ENCODE data around the gene DTNBP1.

Gene DTNBP1

DNA sequence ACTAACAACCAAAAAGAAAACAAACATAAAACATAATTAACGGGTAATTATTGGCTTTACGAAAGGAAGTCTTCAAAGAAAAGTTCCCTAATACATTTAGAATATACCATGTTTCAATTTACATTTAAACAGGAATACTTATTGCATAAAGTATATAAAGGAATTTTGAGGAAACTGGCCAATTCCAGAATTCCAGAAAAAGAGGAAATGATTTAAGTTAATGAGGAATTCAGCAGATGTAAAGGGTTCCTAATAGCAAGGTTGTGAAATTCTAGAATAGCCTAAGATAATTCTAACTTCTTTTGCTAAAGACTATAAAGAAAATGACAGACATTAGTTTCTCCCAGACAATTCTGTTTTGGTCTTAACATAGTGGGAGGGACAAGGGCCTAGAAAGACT, 35.0 kb downstream of the DTNBP1 start:
- no peak overlapping the region for H3K56ac ChIP-seq (ENCODE audit: low read length)
- no peak overlapping the region for H3K4me2 ChIP-seq (ENCODE audit: low read length)
- H2BK120ac ChIP-seq (ENCODE audit: low read depth, low read length) = no peak overlapping the region
- no peaks in the 10 kb centered on the region for H3K27me3 ChIP-seq (ENCODE audit: insufficient read depth, low read length, poor library complexity)
- H3K4me3 ChIP-seq (ENCODE audit: low read length) = no peak overlapping the region
- no peak for DNase-seq
- H3K36me3 ChIP-seq (ENCODE audit: control insufficient read depth, insufficient read depth, low read length) = no peaks in the 10 kb centered on the region
- no peak overlapping the region for H4K5ac ChIP-seq (ENCODE audit: low read length)
- H3K79me1 ChIP-seq (ENCODE audit: low read length) = no peaks in the 10 kb centered on the region
- H3K4me1 ChIP-seq (ENCODE audit: control insufficient read depth, low read depth, low read length) = no peaks in the 10 kb centered on the region
- H3K79me2 ChIP-seq (ENCODE audit: control insufficient read depth, insufficient read depth, low read length) = no peaks in the 10 kb centered on the region
- H2BK5ac ChIP-seq (ENCODE audit: low read length) = no peak overlapping the region
- H3K9ac ChIP-seq (ENCODE audit: low read length) = no peak overlapping the region
- H4K8ac ChIP-seq (ENCODE audit: low read depth, low read length) = no peak overlapping the region
- no peak overlapping the region for H3K23ac ChIP-seq (ENCODE audit: low read length)
- no peak overlapping the region for H3K27ac ChIP-seq (ENCODE audit: low read depth, low read length)
- no peak overlapping the region for H2BK15ac ChIP-seq (replicated peaks; ENCODE audit: low read depth)
- WGBS (ENCODE audit: extremely low coverage, insufficient coverage, low lambda C conversion rate) = no CpG with 5 or more reads among the region's 2 CpGs
- H3K18ac ChIP-seq (ENCODE audit: low read length) = no peak overlapping the region
- H2AK5ac ChIP-seq (ENCODE audit: low read length) = no peak overlapping the region
- H3K4ac ChIP-seq (ENCODE audit: low read depth, low read length) = no peak overlapping the region

DNA sequence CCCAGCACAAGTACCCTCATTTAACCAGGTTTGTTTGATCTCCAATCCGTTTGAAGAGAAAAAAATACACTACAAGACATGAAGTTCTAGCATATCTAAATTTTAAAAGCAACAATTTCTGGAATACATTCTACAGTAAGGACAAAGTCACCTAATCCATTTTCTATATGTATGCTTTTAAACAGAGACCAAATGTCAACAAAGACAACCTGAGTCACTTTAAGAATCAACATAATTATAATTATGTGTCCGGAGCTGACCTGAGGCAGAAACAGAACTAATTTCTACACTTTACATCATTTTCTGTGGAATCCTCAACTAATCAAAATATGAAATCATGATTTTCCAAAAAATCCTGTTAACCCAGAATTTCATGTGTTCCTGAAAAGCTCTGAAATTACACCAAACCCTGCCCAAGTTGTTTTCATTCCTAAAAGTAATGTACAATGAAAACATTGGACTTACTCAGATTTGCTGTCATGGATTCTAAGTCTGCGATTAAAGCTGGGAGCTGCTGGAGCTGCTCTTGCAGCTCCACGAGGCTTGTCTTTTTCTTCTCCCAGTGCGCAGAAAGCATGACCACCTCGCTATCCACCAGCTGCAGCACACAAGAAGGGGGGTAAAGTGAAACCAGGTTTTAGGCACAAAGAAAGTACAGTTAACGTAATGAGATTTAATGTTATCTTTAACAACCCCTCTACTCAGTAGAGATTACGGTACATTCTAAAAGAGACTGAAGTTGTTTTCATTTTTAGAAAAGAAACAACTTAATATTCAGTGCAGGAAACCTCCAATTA, 35.8 kb downstream of the DTNBP1 start:
- Histone ChIP-seq H3K79me1 (ENCODE audit: low read length) (no peaks in the 10 kb centered on the region), H2BK15ac (replicated peaks; ENCODE audit: low read depth) (no peak overlapping the region), H3K56ac (ENCODE audit: low read length) (no peak overlapping the region), H3K9ac (ENCODE audit: low read length) (no peak overlapping the region), H3K4me3 (ENCODE audit: low read length) (no peak overlapping the region), H3K36me3 (ENCODE audit: control insufficient read depth, insufficient read depth, low read length) (no peaks in the 10 kb centered on the region), H4K5ac (ENCODE audit: low read length) (no peak overlapping the region), H4K8ac (ENCODE audit: low read depth, low read length) (no peak overlapping the region), H2AK5ac (ENCODE audit: low read length) (no peak overlapping the region), H2BK5ac (ENCODE audit: low read length) (no peak overlapping the region), H3K23ac (ENCODE audit: low read length) (no peak overlapping the region), H3K79me2 (ENCODE audit: control insufficient read depth, insufficient read depth, low read length) (no peaks in the 10 kb centered on the region), H3K4ac (ENCODE audit: low read depth, low read length) (no peak overlapping the region), H3K4me1 (ENCODE audit: control insufficient read depth, low read depth, low read length) (no peaks in the 10 kb centered on the region), H2BK120ac (ENCODE audit: low read depth, low read length) (no peak overlapping the region), H3K18ac (ENCODE audit: low read length) (no peak overlapping the region), H3K27me3 (ENCODE audit: insufficient read depth, low read length, poor library complexity) (no peaks in the 10 kb centered on the region), H3K4me2 (ENCODE audit: low read length) (no peak overlapping the region), H3K27ac (ENCODE audit: low read depth, low read length) (no peak overlapping the region)
- no CpG with 5 or more reads among the region's 8 CpGs for WGBS (ENCODE audit: extremely low coverage, insufficient coverage, low lambda C conversion rate)
- no peak for DNase-seq

DNA sequence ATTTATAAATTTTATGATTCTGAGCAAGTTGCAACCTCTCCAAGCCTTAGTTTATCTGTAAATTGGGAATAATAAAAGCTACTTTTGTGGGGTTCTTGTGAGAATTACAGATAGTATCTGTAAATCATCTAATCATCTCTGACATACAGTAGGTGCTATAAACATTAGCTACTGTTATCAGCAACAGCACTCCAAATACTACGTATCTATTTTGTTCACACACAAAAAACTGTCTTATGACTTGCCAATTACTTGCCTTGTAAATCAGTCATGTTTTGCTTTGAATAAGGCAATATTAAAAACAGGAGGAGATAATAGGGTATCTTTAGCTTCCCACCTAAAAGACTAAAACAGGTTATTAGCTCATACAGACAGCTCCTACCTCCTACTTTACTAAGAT, 36.7 kb downstream of the DTNBP1 start:
- H2AK5ac ChIP-seq (ENCODE audit: low read length) = no peak overlapping the region
- peaks cover 2% of the 10 kb centered on the region for H3K4me1 ChIP-seq (ENCODE audit: control insufficient read depth, low read depth, low read length)

DNA sequence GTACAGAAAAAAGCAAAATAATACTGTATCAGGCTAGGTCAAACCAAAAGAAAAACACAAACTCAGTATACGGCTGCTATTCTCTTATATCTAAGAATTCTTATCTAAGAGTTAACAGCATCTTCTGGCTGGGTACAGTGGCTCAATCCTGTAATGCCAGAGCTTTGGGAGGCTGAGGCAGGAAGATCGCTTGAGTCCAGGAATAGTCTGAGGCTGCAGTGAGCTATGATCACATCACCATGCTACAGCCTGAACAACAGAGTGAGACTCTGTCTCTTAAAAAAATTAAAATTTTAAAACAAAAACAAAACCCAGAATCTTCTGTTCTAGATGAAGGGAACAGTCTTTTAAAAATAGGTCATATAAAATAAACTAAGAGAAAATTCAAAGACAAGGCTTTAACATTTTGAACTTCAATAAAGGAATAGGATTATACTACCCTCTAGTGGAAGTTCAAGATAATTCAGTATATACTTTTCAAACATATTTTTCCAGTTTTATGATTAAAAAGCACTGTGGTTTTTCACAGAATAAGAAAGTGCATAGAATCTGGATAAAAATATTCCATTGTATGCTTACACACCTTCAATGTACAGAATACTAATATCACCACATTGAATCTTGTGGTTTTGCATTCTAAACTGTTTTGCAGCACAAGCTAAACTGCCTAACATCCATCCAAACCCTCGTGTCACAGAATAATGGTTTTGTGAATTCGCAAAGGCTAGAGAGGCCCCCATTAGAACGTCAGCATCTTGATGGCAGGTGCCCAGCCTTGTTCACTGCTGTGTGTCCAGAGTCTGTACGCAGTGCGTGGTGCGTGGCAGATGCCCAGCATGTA, 39.3 kb downstream of the DTNBP1 start:
- no peak overlapping the region for H2BK120ac ChIP-seq (ENCODE audit: low read depth, low read length)
- no peak overlapping the region for H3K4me2 ChIP-seq (ENCODE audit: low read length)
- peaks cover 3% of the 10 kb centered on the region for H3K4me1 ChIP-seq (ENCODE audit: control insufficient read depth, low read depth, low read length)
- H2BK15ac ChIP-seq (replicated peaks; ENCODE audit: low read depth) = no peak overlapping the region
- no CpG with 5 or more reads among the region's 8 CpGs for WGBS (ENCODE audit: extremely low coverage, insufficient coverage, low lambda C conversion rate)
- H3K27ac ChIP-seq (ENCODE audit: low read depth, low read length) = no peak overlapping the region
- H3K18ac ChIP-seq (ENCODE audit: low read length) = no peak overlapping the region
- no peaks in the 10 kb centered on the region for H3K27me3 ChIP-seq (ENCODE audit: insufficient read depth, low read length, poor library complexity)
- no peaks in the 10 kb centered on the region for H3K79me2 ChIP-seq (ENCODE audit: control insufficient read depth, insufficient read depth, low read length)
- no peak overlapping the region for H2AK5ac ChIP-seq (ENCODE audit: low read length)
- H3K79me1 ChIP-seq (ENCODE audit: low read length) = no peaks in the 10 kb centered on the region
- H3K36me3 ChIP-seq (ENCODE audit: control insufficient read depth, insufficient read depth, low read length) = no peaks in the 10 kb centered on the region
- no peak overlapping the region for H3K4me3 ChIP-seq (ENCODE audit: low read length)
- H2BK5ac ChIP-seq (ENCODE audit: low read length) = no peak overlapping the region
- H3K56ac ChIP-seq (ENCODE audit: low read length) = no peak overlapping the region
- no peak overlapping the region for H3K9ac ChIP-seq (ENCODE audit: low read length)
- DNase-seq = peak; percentile 14
- H3K4ac ChIP-seq (ENCODE audit: low read depth, low read length) = no peak overlapping the region
- no peak overlapping the region for H4K8ac ChIP-seq (ENCODE audit: low read depth, low read length)
- H3K23ac ChIP-seq (ENCODE audit: low read length) = no peak overlapping the region
- H4K5ac ChIP-seq (ENCODE audit: low read length) = no peak overlapping the region

More for the DNA sequence above, 36.7 kb downstream of the DTNBP1 start:
- no peak overlapping the region for H4K8ac ChIP-seq (ENCODE audit: low read depth, low read length)
- H2BK120ac ChIP-seq (ENCODE audit: low read depth, low read length) = no peak overlapping the region
- H3K18ac ChIP-seq (ENCODE audit: low read length) = no peak overlapping the region
- no peak overlapping the region for H3K9ac ChIP-seq (ENCODE audit: low read length)
- no peak overlapping the region for H3K4ac ChIP-seq (ENCODE audit: low read depth, low read length)
- H3K4me3 ChIP-seq (ENCODE audit: low read length) = no peak overlapping the region
- no peak for DNase-seq
- no peaks in the 10 kb centered on the region for H3K27me3 ChIP-seq (ENCODE audit: insufficient read depth, low read length, poor library complexity)
- no peak overlapping the region for H3K23ac ChIP-seq (ENCODE audit: low read length)
- H2BK15ac ChIP-seq (replicated peaks; ENCODE audit: low read depth) = no peak overlapping the region
- no CpG with 5 or more reads among the region's 1 CpG for WGBS (ENCODE audit: extremely low coverage, insufficient coverage, low lambda C conversion rate)
- no peaks in the 10 kb centered on the region for H3K79me1 ChIP-seq (ENCODE audit: low read length)
- no peak overlapping the region for H2BK5ac ChIP-seq (ENCODE audit: low read length)
- no peaks in the 10 kb centered on the region for H3K79me2 ChIP-seq (ENCODE audit: control insufficient read depth, insufficient read depth, low read length)
- no peak overlapping the region for H4K5ac ChIP-seq (ENCODE audit: low read length)
- H3K27ac ChIP-seq (ENCODE audit: low read depth, low read length) = no peak overlapping the region
- H3K36me3 ChIP-seq (ENCODE audit: control insufficient read depth, insufficient read depth, low read length) = no peaks in the 10 kb centered on the region
- no peak overlapping the region for H3K4me2 ChIP-seq (ENCODE audit: low read length)
- H3K56ac ChIP-seq (ENCODE audit: low read length) = no peak overlapping the region

DNA sequence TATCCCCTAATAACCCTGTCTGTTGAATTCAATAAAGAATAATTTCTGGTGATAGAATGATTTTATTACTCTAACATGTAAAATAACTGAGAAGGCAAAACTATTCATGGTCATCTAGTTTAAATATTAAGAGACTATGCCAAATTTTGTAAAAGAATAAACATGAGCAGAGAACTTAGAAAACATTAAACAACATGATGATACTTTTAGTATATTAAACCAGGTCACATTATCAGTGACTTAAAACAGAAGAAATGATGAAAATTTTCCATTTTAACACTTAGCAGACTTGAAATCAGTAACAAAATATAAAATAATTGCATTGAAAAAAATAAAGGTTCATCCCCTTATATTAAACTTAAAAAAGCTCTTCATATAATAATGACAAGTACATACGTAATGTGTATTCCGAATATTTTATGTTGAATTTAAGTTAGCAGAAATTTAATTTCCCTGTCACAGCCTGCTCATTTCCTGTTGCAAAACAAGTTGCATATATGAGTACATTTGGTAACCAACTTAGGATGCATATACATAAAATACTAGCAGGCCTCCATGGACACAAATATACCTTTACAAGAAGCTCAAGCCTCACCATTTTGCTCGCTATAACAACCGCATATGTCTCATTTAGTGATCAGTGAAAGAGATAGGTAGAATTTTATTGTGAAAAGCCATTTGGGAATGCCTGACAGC, 40.6 kb downstream of the DTNBP1 start:
- no peak overlapping the region for H3K4me3 ChIP-seq (ENCODE audit: low read length)
- no peak overlapping the region for H2BK15ac ChIP-seq (replicated peaks; ENCODE audit: low read depth)
- no peaks in the 10 kb centered on the region for H3K36me3 ChIP-seq (ENCODE audit: control insufficient read depth, insufficient read depth, low read length)
- no peaks in the 10 kb centered on the region for H3K27me3 ChIP-seq (ENCODE audit: insufficient read depth, low read length, poor library complexity)
- H3K9ac ChIP-seq (ENCODE audit: low read length) = no peak overlapping the region
- DNase-seq = no peak
- no peak overlapping the region for H2AK5ac ChIP-seq (ENCODE audit: low read length)
- H3K4me2 ChIP-seq (ENCODE audit: low read length) = no peak overlapping the region
- no peak overlapping the region for H3K23ac ChIP-seq (ENCODE audit: low read length)
- no CpG with 5 or more reads among the region's 4 CpGs for WGBS (ENCODE audit: extremely low coverage, insufficient coverage, low lambda C conversion rate)
- no peaks in the 10 kb centered on the region for H3K79me2 ChIP-seq (ENCODE audit: control insufficient read depth, insufficient read depth, low read length)
- H3K27ac ChIP-seq (ENCODE audit: low read depth, low read length) = no peak overlapping the region
- no peak overlapping the region for H3K4ac ChIP-seq (ENCODE audit: low read depth, low read length)
- H3K4me1 ChIP-seq (ENCODE audit: control insufficient read depth, low read depth, low read length) = peaks cover 3% of the 10 kb centered on the region
- no peaks in the 10 kb centered on the region for H3K79me1 ChIP-seq (ENCODE audit: low read length)
- no peak overlapping the region for H3K18ac ChIP-seq (ENCODE audit: low read length)
- no peak overlapping the region for H2BK5ac ChIP-seq (ENCODE audit: low read length)
- H4K5ac ChIP-seq (ENCODE audit: low read length) = no peak overlapping the region
- H2BK120ac ChIP-seq (ENCODE audit: low read depth, low read length) = peak overlapping the region; percentile 61
- no peak overlapping the region for H3K56ac ChIP-seq (ENCODE audit: low read length)
- no peak overlapping the region for H4K8ac ChIP-seq (ENCODE audit: low read depth, low read length)

Measured in mesendoderm (in vitro differentiated cells).